ENCODE data around the gene MIA2.
"Not testable (repeated sequence)": the region's sequence is repeated elsewhere in the genome, so short reads cannot be mapped to it uniquely, and the experiment has no call there.

MIA2 gene

GRCh38 chr14:39232554-39233415 lies 930 bp upstream of the MIA2 start:
- DNase-seq, result no peak

- not testable (repeated sequence) for DNase-seq
Measured at GRCh38 chr14:39234986-39235385, 1.3 kb downstream of the MIA2 start.

- DNase-seq, result not testable (repeated sequence)
Measured at GRCh38 chr14:39235466-39235865, 1.8 kb downstream of the MIA2 start.

GRCh38 chr14:39240769-39241168 lies 7.1 kb downstream of the MIA2 start:
- DNase-seq, result no peak

- DNase-seq, result no peak
Measured at GRCh38 chr14:39241637-39242036, 7.9 kb downstream of the MIA2 start.

GRCh38 chr14:39243831-39244230 lies 10.1 kb downstream of the MIA2 start:
- no peak for DNase-seq

- DNase-seq, result no peak
Measured at GRCh38 chr14:39246618-39247017, 12.9 kb downstream of the MIA2 start.

GRCh38 chr14:39247256-39247655 lies 13.5 kb downstream of the MIA2 start:
- no peak for DNase-seq

GRCh38 chr14:39251547-39251946 lies 17.8 kb downstream of the MIA2 start:
- no peak for DNase-seq

- DNase-seq, result not testable (repeated sequence)
Measured at GRCh38 chr14:39257388-39257787, 23.7 kb downstream of the MIA2 start.

GRCh38 chr14:39258782-39259545 lies 25.2 kb downstream of the MIA2 start:
- no peak for DNase-seq

GRCh38 chr14:39260161-39260560 lies 26.4 kb downstream of the MIA2 start:
- DNase-seq, result not testable (repeated sequence)

- not testable (repeated sequence) for DNase-seq
Measured at GRCh38 chr14:39262214-39262613, 28.5 kb downstream of the MIA2 start.

- DNase-seq, result no peak
Measured at GRCh38 chr14:39264057-39264456, 30.3 kb downstream of the MIA2 start.

GRCh38 chr14:39264558-39264957 lies 30.8 kb downstream of the MIA2 start:
- no peak for DNase-seq

GRCh38 chr14:39265033-39265432 lies 31.3 kb downstream of the MIA2 start:
- no peak for DNase-seq

- DNase-seq, result no peak
Measured at GRCh38 chr14:39265806-39266524, 32.2 kb downstream of the MIA2 start.

- no peak for DNase-seq
Measured at GRCh38 chr14:39266525-39266870, 32.8 kb downstream of the MIA2 start.

GRCh38 chr14:39266871-39267607 lies 33.3 kb downstream of the MIA2 start:
- peak; percentile 74 for DNase-seq

GRCh38 chr14:39267608-39268005 lies 33.9 kb downstream of the MIA2 start:
- DNase-seq, result no peak

- DNase-seq, result no peak
Measured at GRCh38 chr14:39268393-39268792, 34.7 kb downstream of the MIA2 start.

- no peak for DNase-seq
Measured at GRCh38 chr14:39272918-39273317, 39.2 kb downstream of the MIA2 start.

GRCh38 chr14:39275395-39275794 lies 41.7 kb downstream of the MIA2 start:
- DNase-seq, result no peak
